SK-N-SH (cell line): ENCODE results near the gene ZHX3. TPM values are rescaled to one million over a fixed set of nuclear protein-coding genes. Genes with fewer than 3 reads are reported as not detected.

Experiments
- CTCF ChIA-PET: fragments of 300-600, 350-600 bp; formaldehyde crosslinking; extraction: SDS; loops from one replicate; lab custom pipeline; 2021; lab: Yijun Ruan, JAX
- POLR2A ChIA-PET: fragments of 350-600 bp; sonication (Branson Sonifier 250); formaldehyde crosslinking; extraction: SDS; loops from one replicate; lab custom pipeline; 2020; ENCODE audit warnings: antibody characterized with exemption, inconsistent platforms; lab: Yijun Ruan, JAX
- DNase-seq: peaks from one replicate; pipeline ENCODE4 v3.0.0; 2012
- H2AFZ ChIP-seq: fragments of 200-600 bp; sonication (generic); 2 replicates; pipeline ENCODE4 v1.8.1; 2016; ENCODE audit warnings: antibody characterized with exemption, mild to moderate bottlenecking, low read depth
- H3F3A ChIP-seq: fragments of 200-600 bp; sonication (generic); replicated peaks from 2 replicates; pipeline ENCODE3; 2016; ENCODE audit warnings: antibody characterized with exemption, mild to moderate bottlenecking; ENCODE audit not compliant: insufficient read depth
- H3K27ac ChIP-seq, 2 experiments: fragments of 200-500 bp in 1 of 2; fragments of 200-600 bp in 1 of 2; sonication (Bioruptor generic) in 1 of 2; sonication (generic), shearing (Covaris generic) in 1 of 2; 2 replicates each; pipeline versions ENCODE4 v1.5.1 to v1.6.1; 2014 to 2016; ENCODE audit warnings: low read depth in 2 of 2, inconsistent platforms in 1 of 2, low read length in 1 of 2, mild to moderate bottlenecking in 1 of 2, mixed read lengths in 1 of 2
- H3K27me3 ChIP-seq: fragments of 200-600 bp; sonication (generic), shearing (Covaris generic); 2 replicates; pipeline ENCODE4 v1.6.1; 2016; ENCODE audit warnings: mixed run types; ENCODE audit not compliant: insufficient read depth
- H3K36me3 ChIP-seq, 2 experiments: fragments of 200-500 bp in 1 of 2; fragments of 200-600 bp in 1 of 2; sonication (Bioruptor generic) in 1 of 2; sonication (generic) in 1 of 2; replicated peaks in 1 of 2; 2 replicates each; pipeline versions ENCODE3 to v1.5.1; 2014 to 2016; ENCODE audit warnings: low read length in 1 of 2, mild to moderate bottlenecking in 1 of 2; ENCODE audit not compliant: insufficient read depth in 2 of 2, control insufficient read depth in 1 of 2
- H3K4me1 ChIP-seq, 2 experiments: fragments of 200-500 bp in 1 of 2; fragments of 200-600 bp in 1 of 2; sonication (Bioruptor generic) in 1 of 2; sonication (generic), shearing (Covaris generic) in 1 of 2; 2 replicates each; pipeline versions ENCODE4 v1.5.1 to v1.6.1; 2014 to 2016; ENCODE audit warnings: low read depth in 1 of 2, low read length in 1 of 2, mixed run types in 1 of 2; ENCODE audit not compliant: insufficient read depth in 2 of 2, control insufficient read depth in 1 of 2
- H3K4me2 ChIP-seq: fragments of 200-600 bp; sonication (generic), shearing (Covaris generic); 2 replicates; pipeline ENCODE4 v1.6.1; 2017; ENCODE audit warnings: mixed run types
- H3K4me3 ChIP-seq, 2 experiments: fragments of 200-500 bp in 1 of 2; fragments of 200-600 bp in 1 of 2; sonication (Bioruptor generic) in 1 of 2; sonication (generic), shearing (Covaris generic) in 1 of 2; 2 replicates each; pipeline versions ENCODE4 v1.5.1 to v1.8.1; 2014 to 2016; ENCODE audit warnings: low read depth in 2 of 2, inconsistent platforms in 1 of 2, low read length in 1 of 2, mild to moderate bottlenecking in 1 of 2, mixed read lengths in 1 of 2, moderate library complexity in 1 of 2
- H3K79me2 ChIP-seq: fragments of 200-600 bp; sonication (generic); 2 replicates; pipeline ENCODE4 v1.8.1; 2017; ENCODE audit warnings: mild to moderate bottlenecking; ENCODE audit not compliant: insufficient read depth
- H3K9ac ChIP-seq: fragments of 200-600 bp; sonication (generic); 2 replicates; pipeline ENCODE4 v1.6.1; 2017; ENCODE audit warnings: mixed run types
- H3K9me2 ChIP-seq: fragments of 200-600 bp; sonication (generic); 2 replicates; pipeline ENCODE4 v1.6.1; 2017; ENCODE audit warnings: mixed run types
- H3K9me3 ChIP-seq: fragments of 200-600 bp; sonication (generic); 2 replicates; pipeline ENCODE4 v1.6.1; 2017; ENCODE audit warnings: mixed run types, mild to moderate bottlenecking, moderate library complexity
- H4K20me1 ChIP-seq: fragments of 200-600 bp; sonication (generic); 2 replicates; pipeline ENCODE4 v1.6.1; 2017; ENCODE audit warnings: mild to moderate bottlenecking, mixed run types; ENCODE audit not compliant: insufficient read depth
- ELF1 ChIP-seq: IDR thresholded peaks from 2 replicates; pipeline ENCODE4 v1.4.0; 2012
- FOSL2 ChIP-seq: IDR thresholded peaks from 2 replicates; pipeline ENCODE4 v1.4.0; 2012; ENCODE audit warnings: low read depth, mild to moderate bottlenecking, moderate library complexity, borderline replicate concordance
- FOXJ3 ChIP-seq: sonication (generic); formaldehyde crosslinking; IDR thresholded peaks from 2 replicates; pipeline ENCODE4 v1.5.1; 2020; ENCODE audit warnings: mild to moderate bottlenecking, missing genetic modification reagents
- GABPA ChIP-seq: IDR thresholded peaks from 2 replicates; pipeline ENCODE4 v1.4.0; 2012; ENCODE audit warnings: low read depth, mild to moderate bottlenecking
- GATA2 ChIP-seq: sonication (generic); formaldehyde crosslinking; IDR thresholded peaks from 2 replicates; pipeline ENCODE4 v1.5.0; 2020; ENCODE audit warnings: mild to moderate bottlenecking, missing genetic modification reagents
- NFIC ChIP-seq: IDR thresholded peaks from 2 replicates; pipeline ENCODE4 v1.4.0; 2012; ENCODE audit warnings: borderline replicate concordance
- NRF1 ChIP-seq: IDR thresholded peaks from 2 replicates; pipeline ENCODE4 v1.6.1; 2012; ENCODE audit warnings: low read depth, mild to moderate bottlenecking, low read length
- RFX5 ChIP-seq: IDR thresholded peaks from 2 replicates; pipeline ENCODE4 v1.6.1; 2012; ENCODE audit warnings: mild to moderate bottlenecking, improper control_type of control experiment, low read length
- SIN3A ChIP-seq: IDR thresholded peaks from 2 replicates; pipeline ENCODE4 v1.6.1; 2012; ENCODE audit warnings: low read depth, mild to moderate bottlenecking, low read length, moderate library complexity, borderline replicate concordance
- TCF12 ChIP-seq: IDR thresholded peaks from 2 replicates; pipeline ENCODE4 v1.4.0; 2012
- TEAD4 ChIP-seq: IDR thresholded peaks from 2 replicates; pipeline ENCODE4 v1.4.0; 2012; ENCODE audit warnings: mild to moderate bottlenecking, borderline replicate concordance; ENCODE audit not compliant: insufficient read depth
- YY1 ChIP-seq: IDR thresholded peaks from 2 replicates; pipeline ENCODE4 v1.4.0; 2012; ENCODE audit warnings: low read depth, mild to moderate bottlenecking
- WGBS: methylation state at CpG from one replicate; pipeline ENCODE4 v1.1.6; 2017; ENCODE audit warnings: low lambda C conversion rate; 5-methylcytosine and 5-hydroxymethylcytosine counted together
- polyA plus RNA-seq, 3 experiments: library from polyadenylated mRNA; depleted of rRNA; stranded (reverse); fragments of >200 nt; gene quantifications; 2 replicates each; pipeline ENCODE4 v1.2.3, GENCODE V29; 2012
- TF ChIP-seq, protein P1 (sequence below): IDR thresholded peaks from 2 replicates; pipeline ENCODE4 v1.4.0; 2012; ENCODE audit warnings: low read depth, borderline replicate concordance
- TF ChIP-seq, protein P2 (sequence below): IDR thresholded peaks from 2 replicates; pipeline ENCODE4 v1.6.1; 2012; ENCODE audit warnings: mild to moderate bottlenecking, low read depth, low read length, moderate library complexity
- TF ChIP-seq, protein P3 (sequence below): IDR thresholded peaks from 2 replicates; pipeline ENCODE4; 2012

The ZHX3 gene
- polyA plus RNA-seq, 1 of the 3 experiments (the other 2 are of a cell fraction) = 6.0 TPM

DNA sequence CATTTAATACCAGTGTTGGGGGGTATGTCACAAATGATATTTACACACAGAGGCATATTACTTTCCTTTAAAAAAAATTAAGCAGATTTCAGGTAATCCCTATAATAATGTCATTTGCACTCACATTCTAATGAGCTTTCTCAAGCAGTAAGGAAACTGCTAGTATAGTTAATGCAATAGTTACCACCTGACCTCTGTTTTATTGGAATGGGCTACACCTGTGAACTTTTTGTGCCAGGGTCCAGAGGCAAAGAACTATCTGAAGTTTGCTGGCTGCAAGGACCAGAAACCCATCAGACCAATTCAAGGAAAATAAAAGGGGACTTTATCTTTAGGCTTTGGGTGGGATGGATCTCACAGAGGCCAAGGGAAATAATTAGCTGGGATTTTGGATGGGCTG, 2.9 kb upstream of the ZHX3 start:
- no peaks in the 10 kb centered on the region for H4K20me1 ChIP-seq
- H3K9me2 ChIP-seq = no peaks in the 10 kb centered on the region
- no peaks in the 10 kb centered on the region for H3K27me3 ChIP-seq
- no peaks in the 10 kb centered on the region for H3K36me3 ChIP-seq
- H3K27ac ChIP-seq = no peak overlapping the region
- H3K4me1 ChIP-seq = peaks cover 6 to 8% of the 10 kb centered on the region in 2 experiments; a peak in 3 of 4 replicates
- H3F3A ChIP-seq = peaks cover 8% of the 10 kb centered on the region
- H3K9ac ChIP-seq = no peak overlapping the region
- H2AFZ ChIP-seq = 0 out of 2 replicates have a peak overlapping the region, but pooled peaks have one; percentile 37
- TF ChIP-seq FOXJ3 (CRISPR knock-in tag) = no peak
- TF ChIP-seq SIN3A = no peak
- TF ChIP-seq GATA2 (CRISPR knock-in tag) = no peak
- TF ChIP-seq FOSL2 = no peak
- TF ChIP-seq, protein P1, sequence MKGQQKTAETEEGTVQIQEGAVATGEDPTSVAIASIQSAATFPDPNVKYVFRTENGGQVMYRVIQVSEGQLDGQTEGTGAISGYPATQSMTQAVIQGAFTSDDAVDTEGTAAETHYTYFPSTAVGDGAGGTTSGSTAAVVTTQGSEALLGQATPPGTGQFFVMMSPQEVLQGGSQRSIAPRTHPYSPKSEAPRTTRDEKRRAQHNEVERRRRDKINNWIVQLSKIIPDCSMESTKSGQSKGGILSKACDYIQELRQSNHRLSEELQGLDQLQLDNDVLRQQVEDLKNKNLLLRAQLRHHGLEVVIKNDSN = no peak
- ChIA-PET POLR2A (no interaction called here), CTCF (interaction anchor here (3.7 kb wide), 1 partner anchor 20 kb away, joined by 18 read pairs; the partner anchor contains the start of gene LPIN3)
- DNase-seq = no peak
- H3K9me3 ChIP-seq = no peaks in the 10 kb centered on the region
- H3K4me3 ChIP-seq = no peak overlapping the region
- H3K4me2 ChIP-seq = no peak overlapping the region
- H3K79me2 ChIP-seq = peaks cover 17% of the 10 kb centered on the region

DNA sequence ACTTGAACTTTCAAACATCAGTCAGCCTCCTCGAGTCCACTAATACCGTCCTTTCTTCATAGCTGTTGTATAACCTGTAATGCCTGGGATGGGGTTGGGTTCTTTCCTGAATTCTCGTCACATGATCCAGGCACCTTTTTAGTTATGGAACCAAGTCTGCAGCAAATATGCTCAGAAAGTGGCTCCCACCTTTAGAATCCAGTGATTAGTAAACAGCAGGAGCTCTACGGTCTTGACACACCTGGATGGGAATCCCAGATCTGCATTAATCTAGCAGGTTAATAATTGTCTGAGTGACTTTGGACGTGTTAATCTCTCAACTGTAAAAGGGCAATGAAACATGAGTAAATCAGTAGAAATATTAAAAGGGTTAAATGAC, 729 bp upstream of the ZHX3 start:
- Histone ChIP-seq H2AFZ (peak overlapping the region; percentile 85), H3K27me3 (no peaks in the 10 kb centered on the region), H3K4me3 (peak overlapping the region; percentile 64 to 87), H3K36me3 (no peaks in the 10 kb centered on the region), H3K9me2 (no peaks in the 10 kb centered on the region), H3K4me2 (peak overlapping the region; percentile 72), H3K9ac (peak overlapping the region; percentile 69; the same call in 1 of the 2 replicates), H3K9me3 (no peaks in the 10 kb centered on the region), H3F3A (peaks cover 8% of the 10 kb centered on the region), H3K27ac (peak overlapping the region in 1 of 2 experiments; percentile 39; a peak in 1 of 4 replicates), H3K79me2 (peaks cover 38% of the 10 kb centered on the region), H4K20me1 (no peaks in the 10 kb centered on the region), H3K4me1 (peaks cover 8% of the 10 kb centered on the region in 2 experiments; a peak in 3 of 4 replicates)
- 36% methylated on average over 5 of the region's 5 CpGs for WGBS
- CTCF ChIA-PET = interaction anchor here (1.1 to 3.7 kb wide), 3 partner anchors 14 to 145 kb away, joined by 4 to 18 read pairs (median 5); partner anchors contain the start of gene LPIN3
- no peak for DNase-seq
- POLR2A ChIA-PET = no interaction called here
- TF ChIP-seq ELF1 (no peak), RFX5 (no peak), YY1 (no peak), TCF12 (no peak), NFIC (no peak), SIN3A (no peak), TEAD4 (no peak), NRF1 (no peak), GABPA (no peak), FOXJ3 (CRISPR knock-in tag) (no peak)
- TF ChIP-seq, protein P1 = no peak
- TF ChIP-seq, protein P2, sequence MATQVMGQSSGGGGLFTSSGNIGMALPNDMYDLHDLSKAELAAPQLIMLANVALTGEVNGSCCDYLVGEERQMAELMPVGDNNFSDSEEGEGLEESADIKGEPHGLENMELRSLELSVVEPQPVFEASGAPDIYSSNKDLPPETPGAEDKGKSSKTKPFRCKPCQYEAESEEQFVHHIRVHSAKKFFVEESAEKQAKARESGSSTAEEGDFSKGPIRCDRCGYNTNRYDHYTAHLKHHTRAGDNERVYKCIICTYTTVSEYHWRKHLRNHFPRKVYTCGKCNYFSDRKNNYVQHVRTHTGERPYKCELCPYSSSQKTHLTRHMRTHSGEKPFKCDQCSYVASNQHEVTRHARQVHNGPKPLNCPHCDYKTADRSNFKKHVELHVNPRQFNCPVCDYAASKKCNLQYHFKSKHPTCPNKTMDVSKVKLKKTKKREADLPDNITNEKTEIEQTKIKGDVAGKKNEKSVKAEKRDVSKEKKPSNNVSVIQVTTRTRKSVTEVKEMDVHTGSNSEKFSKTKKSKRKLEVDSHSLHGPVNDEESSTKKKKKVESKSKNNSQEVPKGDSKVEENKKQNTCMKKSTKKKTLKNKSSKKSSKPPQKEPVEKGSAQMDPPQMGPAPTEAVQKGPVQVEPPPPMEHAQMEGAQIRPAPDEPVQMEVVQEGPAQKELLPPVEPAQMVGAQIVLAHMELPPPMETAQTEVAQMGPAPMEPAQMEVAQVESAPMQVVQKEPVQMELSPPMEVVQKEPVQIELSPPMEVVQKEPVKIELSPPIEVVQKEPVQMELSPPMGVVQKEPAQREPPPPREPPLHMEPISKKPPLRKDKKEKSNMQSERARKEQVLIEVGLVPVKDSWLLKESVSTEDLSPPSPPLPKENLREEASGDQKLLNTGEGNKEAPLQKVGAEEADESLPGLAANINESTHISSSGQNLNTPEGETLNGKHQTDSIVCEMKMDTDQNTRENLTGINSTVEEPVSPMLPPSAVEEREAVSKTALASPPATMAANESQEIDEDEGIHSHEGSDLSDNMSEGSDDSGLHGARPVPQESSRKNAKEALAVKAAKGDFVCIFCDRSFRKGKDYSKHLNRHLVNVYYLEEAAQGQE = no peak
- TF ChIP-seq, protein P3, sequence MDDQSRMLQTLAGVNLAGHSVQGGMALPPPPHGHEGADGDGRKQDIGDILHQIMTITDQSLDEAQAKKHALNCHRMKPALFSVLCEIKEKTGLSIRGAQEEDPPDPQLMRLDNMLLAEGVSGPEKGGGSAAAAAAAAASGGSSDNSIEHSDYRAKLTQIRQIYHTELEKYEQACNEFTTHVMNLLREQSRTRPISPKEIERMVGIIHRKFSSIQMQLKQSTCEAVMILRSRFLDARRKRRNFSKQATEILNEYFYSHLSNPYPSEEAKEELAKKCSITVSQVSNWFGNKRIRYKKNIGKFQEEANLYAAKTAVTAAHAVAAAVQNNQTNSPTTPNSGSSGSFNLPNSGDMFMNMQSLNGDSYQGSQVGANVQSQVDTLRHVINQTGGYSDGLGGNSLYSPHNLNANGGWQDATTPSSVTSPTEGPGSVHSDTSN = no peak
